ENCODE data around the gene MBNL2. TPM values are rescaled to one million over a fixed set of nuclear protein-coding genes. Genes with fewer than 3 reads are reported as not detected.

Gene MBNL2
- total and polyA plus RNA-seq, 2 of the 4 experiments (the other 2 are of a cell fraction) = 26.9 to 103 TPM

DNA sequence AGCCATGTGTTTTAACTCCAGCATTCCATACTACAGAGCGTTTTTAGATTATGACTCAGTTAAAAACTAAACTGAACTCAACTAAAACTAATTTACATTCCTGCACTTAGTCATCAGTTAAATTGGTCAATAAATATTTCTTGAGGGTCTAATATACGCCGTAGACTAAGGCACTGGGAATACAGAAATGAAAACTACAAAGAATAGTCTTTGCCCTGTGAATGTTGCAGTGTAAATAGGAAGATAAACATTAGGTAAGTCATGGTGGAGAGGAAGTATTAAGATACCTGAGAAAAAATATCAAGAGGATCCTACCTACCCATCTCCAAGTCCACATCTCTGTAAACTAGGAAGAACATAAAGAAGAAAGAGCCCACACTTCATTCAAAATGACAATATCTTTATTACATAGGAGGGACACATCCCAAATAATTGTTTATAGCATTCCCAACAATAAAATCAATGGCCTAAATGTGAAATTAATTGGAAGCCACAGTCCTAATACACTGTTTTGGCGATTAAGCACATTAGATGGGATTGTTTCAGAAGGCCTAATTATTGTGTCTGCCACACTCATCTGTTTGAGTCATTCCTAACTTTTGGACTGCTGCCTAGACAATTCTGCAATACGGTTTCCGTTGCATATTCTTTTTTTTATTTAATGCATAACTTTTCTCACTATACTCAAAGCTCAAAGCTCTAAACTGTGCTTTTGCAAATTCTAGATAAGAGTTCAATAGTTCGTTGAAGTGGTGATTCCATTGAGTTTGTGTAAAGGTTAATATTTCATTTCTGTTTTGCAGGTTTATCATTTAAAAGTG, 52.9 kb downstream of the MBNL2 start:
- H2AK9ac ChIP-seq (replicated peaks; ENCODE audit: low read depth, low read length, poor library complexity) = no peak overlapping the region
- H2AFZ ChIP-seq (replicated peaks; ENCODE audit: low read length, poor library complexity) = no peak overlapping the region
- ATAC-seq (ENCODE audit: low read depth) (peak; percentile 80), DNase-seq (peak; percentile 92)
- no peak overlapping the region for H2BK120ac ChIP-seq (ENCODE audit: low read depth, low read length)
- H3K36me3 ChIP-seq (ENCODE audit: control insufficient read depth, insufficient read depth, low read length) = peaks cover 9% of the 10 kb centered on the region
- no peak overlapping the region for H3K9ac ChIP-seq (ENCODE audit: low read depth, low read length)
- H2BK5ac ChIP-seq (ENCODE audit: low read depth, low read length, poor library complexity, severe bottlenecking) = peak overlapping the region; percentile 92
- no peak overlapping the region; a peak in 1 of 4 replicates for H4K8ac ChIP-seq (ENCODE audit: low read depth in 2 of 2, low read length in 2 of 2)
- H3K9me3 ChIP-seq (ENCODE audit: control insufficient read depth, insufficient read depth, low read length) = no peaks in the 10 kb centered on the region
- dilution Hi-C loops (cut with HindIII; ENCODE audit: low sequenced_read_pairs, unreplicated experiment) (no loop called here), intact Hi-C loops (cut with micrococcal nuclease) (loop anchor here (5.0 kb wide), 1 partner anchor 52 kb away; no protein-coding TSS in a partner anchor), in situ Hi-C loops (cut with MboI; ENCODE audit: low sequenced_read_pairs) (no loop called here)
- H3K56ac ChIP-seq (ENCODE audit: extremely low read depth, insufficient read depth, low read length) = no peak overlapping the region; the same call in 1 of the 2 replicates
- peaks cover 33% of the 10 kb centered on the region; the same call in 1 of the 2 replicates for H4K20me1 ChIP-seq (ENCODE audit: insufficient read depth, low read length)
- H3K27me3 ChIP-seq (ENCODE audit: control insufficient read depth, insufficient read depth, low read length) = no peaks in the 10 kb centered on the region
- CTCF ChIA-PET = interaction anchor here (0.6 kb wide), 1 partner anchor 19 kb away, joined by 4 read pairs; no protein-coding TSS in a partner anchor
- no CpG with 5 or more reads among the region's 7 CpGs for WGBS, 2 experiments (ENCODE audit: extremely low coverage in 2 of 2, insufficient read length in 1 of 2)
- BruUV-seq (replicated peaks) = no TSS peak
- H3K79me1 ChIP-seq (ENCODE audit: low read depth in 1 of 2, low read length in 2 of 2) = peaks cover 16 to 57% of the 10 kb centered on the region in 2 experiments
- H3K14ac ChIP-seq (replicated peaks; ENCODE audit: low read depth, low read length) = no peak overlapping the region
- no peak overlapping the region for H3K4ac ChIP-seq (ENCODE audit: low read depth, low read length)
- H3K9me1 ChIP-seq (ENCODE audit: insufficient read depth, low read length) = peaks cover 18% of the 10 kb centered on the region
- no peak overlapping the region for H3K23ac ChIP-seq (ENCODE audit: low read depth, low read length)
- no peak overlapping the region for H2AK5ac ChIP-seq (ENCODE audit: low read depth, low read length)
- POLR2A ChIA-PET (ENCODE audit: unreplicated experiment) = no interaction called here
- H4K91ac ChIP-seq (ENCODE audit: insufficient read depth, low read depth, low read length) = no peak overlapping the region
- H3K18ac ChIP-seq (ENCODE audit: low read depth, low read length) = peak overlapping the region; percentile 80; the same call in 1 of the 2 replicates
- H3K27ac ChIP-seq (ENCODE audit: insufficient read depth, low read length) = peak overlapping the region; percentile 45; the same call in 1 of the 2 replicates
- TF ChIP-seq RCOR1 (IDR thresholded peaks at IDR 0.05; ENCODE audit: insufficient replicate concordance, low read length) = no peak
- no peak for TF ChIP-seq MAZ (IDR thresholded peaks at IDR 0.05; ENCODE audit: borderline replicate concordance, low read depth, low read length)
- TF ChIP-seq USF2 (IDR thresholded peaks at IDR 0.05; ENCODE audit: low read depth, low read length) = no peak
- no peak for TF ChIP-seq SMC3 (IDR thresholded peaks at IDR 0.05; ENCODE audit: low read depth, low read length)
- TF ChIP-seq MAFK (IDR thresholded peaks at IDR 0.05; ENCODE audit: low read depth, low read length) = peak; percentile 67
- TF ChIP-seq FOS (IDR thresholded peaks at IDR 0.05; ENCODE audit: low read depth, low read length) = peak; percentile 93
- TF ChIP-seq NFE2L2 (IDR thresholded peaks at IDR 0.05; ENCODE audit: low read depth, low read length) = no peak
- peak; percentile 42; the same call in 1 of the 2 replicates for TF ChIP-seq BHLHE40 (IDR thresholded peaks at IDR 0.05; ENCODE audit: low read depth, low read length)
- 0 out of 2 replicates have a peak, but pooled peaks have one; percentile 39 for TF ChIP-seq MXI1 (IDR thresholded peaks at IDR 0.05; ENCODE audit: borderline replicate concordance, low read depth, low read length)
- no peak for TF ChIP-seq CTCF (conservative IDR thresholded peaks at IDR 0.05; ENCODE audit: low read depth, low read length)
- peak; percentile 91 for TF ChIP-seq CEBPB (IDR thresholded peaks at IDR 0.05; ENCODE audit: low read depth, low read length)
- TF ChIP-seq RAD21 (IDR thresholded peaks at IDR 0.05; ENCODE audit: low read length) = no peak
- H4K5ac ChIP-seq (ENCODE audit: low read depth, low read length) = no peak overlapping the region
- H3K4me3 ChIP-seq (ENCODE audit: insufficient read depth, low read depth, low read length) = no peak overlapping the region
- H2BK15ac ChIP-seq (ENCODE audit: low read depth, low read length) = 0 out of 3 replicates have a peak overlapping the region, but pooled peaks have one; percentile 17
- H3K4me2 ChIP-seq (ENCODE audit: low read depth, low read length) = peak overlapping the region; percentile 89
- peak overlapping the region; percentile 24; the same call in 1 of the 2 replicates for H2BK20ac ChIP-seq (ENCODE audit: low read depth, low read length)
- peaks cover 30% of the 10 kb centered on the region for H3K4me1 ChIP-seq (ENCODE audit: control insufficient read depth, insufficient read depth, low read length)

Measured in IMR-90 (cell line).